GM19397 (cell line): ENCODE results near the gene NMNAT2.
A peak's percentile ranks its signal among the peaks of the same experiment; 100 is the strongest.
"Not testable (repeated sequence)": the region's sequence is repeated elsewhere in the genome, so short reads cannot be mapped to it uniquely, and the experiment has no call there.

Experiments used
- ATAC-seq: cut with Tn5 transposase; IDR thresholded peaks from one replicate; pipeline ENCODE4 v1.9.1; 2021; ENCODE audit warnings: mild to moderate bottlenecking, moderate library complexity; ENCODE audit not compliant: unreplicated experiment

Gene NMNAT2

GRCh38 chr1:183291216-183291762 is 126.9 kb downstream of the NMNAT2 start:
- no peak for ATAC-seq

GRCh38 chr1:183290628-183291027 is 127.6 kb downstream of the NMNAT2 start:
- ATAC-seq: no peak

GRCh38 chr1:183289051-183289496 is 129.1 kb downstream of the NMNAT2 start:
- no peak for ATAC-seq

- ATAC-seq: no peak
Measured at GRCh38 chr1:183288583-183288982, 129.6 kb downstream of the NMNAT2 start.

- ATAC-seq: no peak
Measured at GRCh38 chr1:183287191-183287675, 130.9 kb downstream of the NMNAT2 start.

GRCh38 chr1:183285746-183286145 is 132.4 kb downstream of the NMNAT2 start:
- ATAC-seq: no peak

GRCh38 chr1:183285256-183285655 is 132.9 kb downstream of the NMNAT2 start:
- ATAC-seq: no peak

- no peak for ATAC-seq
Measured at GRCh38 chr1:183284086-183284485, 134.1 kb downstream of the NMNAT2 start.

GRCh38 chr1:183283286-183283685 is 134.9 kb downstream of the NMNAT2 start:
- ATAC-seq: no peak

- no peak for ATAC-seq
Measured at GRCh38 chr1:183282101-183282855, 135.9 kb downstream of the NMNAT2 start.

- ATAC-seq: peak; percentile 62
Measured at GRCh38 chr1:183281553-183282091, 136.6 kb downstream of the NMNAT2 start.

- ATAC-seq: no peak
Measured at GRCh38 chr1:183281039-183281438, 137.1 kb downstream of the NMNAT2 start.

GRCh38 chr1:183279835-183280234 is 138.3 kb downstream of the NMNAT2 start:
- no peak for ATAC-seq

- no peak for ATAC-seq
Measured at GRCh38 chr1:183278739-183279591, 139.2 kb downstream of the NMNAT2 start.

- no peak for ATAC-seq
Measured at GRCh38 chr1:183277821-183278738, 140.1 kb downstream of the NMNAT2 start.

- ATAC-seq: no peak
Measured at GRCh38 chr1:183276386-183277080, 141.6 kb downstream of the NMNAT2 start.

- ATAC-seq: no peak
Measured at GRCh38 chr1:183275322-183275721, 142.9 kb downstream of the NMNAT2 start.

GRCh38 chr1:183274836-183275235 is 143.3 kb downstream of the NMNAT2 start:
- ATAC-seq: no peak

GRCh38 chr1:183273984-183274383 is 144.2 kb downstream of the NMNAT2 start:
- not testable (repeated sequence) for ATAC-seq

GRCh38 chr1:183273300-183273699 is 144.9 kb downstream of the NMNAT2 start:
- no peak for ATAC-seq
